ENCODE measurements around the gene SLC19A1.

SLC19A1 gene

GRCh38 chr21:45543371-45543709 is 1.1 kb upstream of the SLC19A1 start:
- DNase-seq (ENCODE audit: insufficient read length, low spot score) (no peak), FAIRE-seq (no peak)
- TF ChIP-seq CTCF (IDR thresholded peaks at IDR 0.05; ENCODE audit: insufficient read depth, missing control alignments), result no peak

- FAIRE-seq (no peak), DNase-seq (ENCODE audit: insufficient read length, low spot score) (no peak)
- TF ChIP-seq CTCF (IDR thresholded peaks at IDR 0.05; ENCODE audit: insufficient read depth, missing control alignments), result no peak
Measured at GRCh38 chr21:45542667-45543370, 579 bp upstream of the SLC19A1 start.

- no peak for FAIRE-seq
- TF ChIP-seq CTCF (IDR thresholded peaks at IDR 0.05; ENCODE audit: insufficient read depth, missing control alignments), result no peak
- peak; percentile 97 for DNase-seq (ENCODE audit: insufficient read length, low spot score)
Measured at GRCh38 chr21:45541221-45542039, 810 bp downstream of the SLC19A1 start.

GRCh38 chr21:45540601-45540970 is 1.7 kb downstream of the SLC19A1 start:
- FAIRE-seq, result no peak
- DNase-seq (ENCODE audit: insufficient read length, low spot score), result no peak
- TF ChIP-seq CTCF (IDR thresholded peaks at IDR 0.05; ENCODE audit: insufficient read depth, missing control alignments), result no peak

GRCh38 chr21:45539796-45540600 is 2.2 kb downstream of the SLC19A1 start:
- DNase-seq (ENCODE audit: insufficient read length, low spot score), result no peak
- FAIRE-seq, result no peak
- TF ChIP-seq CTCF (IDR thresholded peaks at IDR 0.05; ENCODE audit: insufficient read depth, missing control alignments), result no peak

- FAIRE-seq (no peak), DNase-seq (ENCODE audit: insufficient read length, low spot score) (no peak)
- no peak for TF ChIP-seq CTCF (IDR thresholded peaks at IDR 0.05; ENCODE audit: insufficient read depth, missing control alignments)
Measured at GRCh38 chr21:45539046-45539795, 3.0 kb downstream of the SLC19A1 start.

Measured in D721Med (cell line).